GM18498 (cell line): ENCODE measurements around the gene YLPM1.
A peak's percentile ranks its signal among the peaks of the same experiment; 100 is the strongest.
"Not testable (repeated sequence)": the region's sequence is repeated elsewhere in the genome, so short reads cannot be mapped to it uniquely, and the experiment has no call there.

Experiments
- ATAC-seq: cut with Tn5 transposase; IDR thresholded peaks from one replicate; pipeline ENCODE4 v1.9.1; 2021; ENCODE audit warnings: mild to moderate bottlenecking, moderate library complexity; ENCODE audit not compliant: unreplicated experiment

The YLPM1 gene, protein sequence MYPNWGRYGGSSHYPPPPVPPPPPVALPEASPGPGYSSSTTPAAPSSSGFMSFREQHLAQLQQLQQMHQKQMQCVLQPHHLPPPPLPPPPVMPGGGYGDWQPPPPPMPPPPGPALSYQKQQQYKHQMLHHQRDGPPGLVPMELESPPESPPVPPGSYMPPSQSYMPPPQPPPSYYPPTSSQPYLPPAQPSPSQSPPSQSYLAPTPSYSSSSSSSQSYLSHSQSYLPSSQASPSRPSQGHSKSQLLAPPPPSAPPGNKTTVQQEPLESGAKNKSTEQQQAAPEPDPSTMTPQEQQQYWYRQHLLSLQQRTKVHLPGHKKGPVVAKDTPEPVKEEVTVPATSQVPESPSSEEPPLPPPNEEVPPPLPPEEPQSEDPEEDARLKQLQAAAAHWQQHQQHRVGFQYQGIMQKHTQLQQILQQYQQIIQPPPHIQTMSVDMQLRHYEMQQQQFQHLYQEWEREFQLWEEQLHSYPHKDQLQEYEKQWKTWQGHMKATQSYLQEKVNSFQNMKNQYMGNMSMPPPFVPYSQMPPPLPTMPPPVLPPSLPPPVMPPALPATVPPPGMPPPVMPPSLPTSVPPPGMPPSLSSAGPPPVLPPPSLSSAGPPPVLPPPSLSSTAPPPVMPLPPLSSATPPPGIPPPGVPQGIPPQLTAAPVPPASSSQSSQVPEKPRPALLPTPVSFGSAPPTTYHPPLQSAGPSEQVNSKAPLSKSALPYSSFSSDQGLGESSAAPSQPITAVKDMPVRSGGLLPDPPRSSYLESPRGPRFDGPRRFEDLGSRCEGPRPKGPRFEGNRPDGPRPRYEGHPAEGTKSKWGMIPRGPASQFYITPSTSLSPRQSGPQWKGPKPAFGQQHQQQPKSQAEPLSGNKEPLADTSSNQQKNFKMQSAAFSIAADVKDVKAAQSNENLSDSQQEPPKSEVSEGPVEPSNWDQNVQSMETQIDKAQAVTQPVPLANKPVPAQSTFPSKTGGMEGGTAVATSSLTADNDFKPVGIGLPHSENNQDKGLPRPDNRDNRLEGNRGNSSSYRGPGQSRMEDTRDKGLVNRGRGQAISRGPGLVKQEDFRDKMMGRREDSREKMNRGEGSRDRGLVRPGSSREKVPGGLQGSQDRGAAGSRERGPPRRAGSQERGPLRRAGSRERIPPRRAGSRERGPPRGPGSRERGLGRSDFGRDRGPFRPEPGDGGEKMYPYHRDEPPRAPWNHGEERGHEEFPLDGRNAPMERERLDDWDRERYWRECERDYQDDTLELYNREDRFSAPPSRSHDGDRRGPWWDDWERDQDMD (N-terminal part only)

DNA sequence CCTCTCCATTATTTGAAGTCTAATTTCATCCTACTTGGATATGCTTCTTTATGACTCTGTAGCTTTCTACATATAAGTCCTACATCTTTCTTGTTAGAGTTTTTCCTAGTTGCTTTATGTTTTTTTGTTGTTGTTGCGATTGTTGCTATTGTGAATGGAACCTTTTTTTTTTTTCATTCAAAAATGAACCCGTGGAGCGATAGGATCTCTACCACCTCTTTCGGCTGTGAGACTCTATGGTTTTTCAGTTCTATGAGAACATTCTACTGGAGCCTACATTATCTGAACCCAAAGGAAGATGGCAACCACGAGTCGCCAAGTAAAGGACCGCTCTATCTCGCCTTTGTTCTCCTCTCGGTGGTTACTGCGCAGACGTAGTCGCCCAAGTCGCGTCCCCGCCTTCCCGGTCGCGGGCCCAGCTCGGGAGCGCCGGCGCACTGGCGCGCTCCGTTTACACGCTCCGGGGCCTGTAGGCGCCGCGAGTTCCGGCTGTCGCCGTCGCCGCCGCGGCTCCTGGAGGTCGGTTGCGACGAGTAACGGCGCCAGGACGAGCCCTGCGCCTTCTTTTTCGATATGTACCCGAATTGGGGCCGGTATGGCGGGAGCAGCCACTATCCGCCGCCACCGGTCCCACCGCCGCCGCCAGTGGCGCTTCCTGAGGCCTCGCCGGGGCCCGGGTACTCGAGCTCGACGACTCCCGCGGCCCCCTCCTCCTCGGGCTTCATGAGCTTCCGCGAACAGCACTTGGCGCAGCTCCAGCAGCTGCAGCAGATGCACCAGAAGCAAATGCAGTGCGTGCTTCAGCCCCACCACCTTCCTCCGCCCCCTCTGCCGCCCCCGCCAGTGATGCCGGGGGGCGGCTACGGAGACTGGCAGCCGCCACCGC is at the start of gene YLPM1:
Gene YLPM1 (plus strand): TSS at position 400 of the 886 bp plus-strand sequence. CDS start 174 bp downstream, at position 574.
- peak; percentile 93 for ATAC-seq

DNA sequence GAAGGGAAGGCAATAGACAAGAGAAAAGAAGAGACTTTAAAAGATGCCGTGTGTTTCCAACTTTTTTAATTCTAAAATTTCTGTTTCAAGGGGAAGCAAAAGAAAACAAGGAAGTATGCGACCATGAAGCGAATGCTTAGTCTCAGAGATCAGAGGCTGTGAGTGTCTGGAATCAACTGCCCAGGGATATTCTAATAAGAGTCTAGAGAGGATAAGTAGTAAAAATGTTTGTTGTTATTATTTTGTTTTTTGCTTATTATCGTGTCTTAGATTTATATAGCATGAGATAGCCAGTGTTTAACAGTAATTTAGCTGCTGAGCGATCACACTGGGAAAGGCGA is 49.8 kb upstream of the YLPM1 start:
- no peak for ATAC-seq

DNA sequence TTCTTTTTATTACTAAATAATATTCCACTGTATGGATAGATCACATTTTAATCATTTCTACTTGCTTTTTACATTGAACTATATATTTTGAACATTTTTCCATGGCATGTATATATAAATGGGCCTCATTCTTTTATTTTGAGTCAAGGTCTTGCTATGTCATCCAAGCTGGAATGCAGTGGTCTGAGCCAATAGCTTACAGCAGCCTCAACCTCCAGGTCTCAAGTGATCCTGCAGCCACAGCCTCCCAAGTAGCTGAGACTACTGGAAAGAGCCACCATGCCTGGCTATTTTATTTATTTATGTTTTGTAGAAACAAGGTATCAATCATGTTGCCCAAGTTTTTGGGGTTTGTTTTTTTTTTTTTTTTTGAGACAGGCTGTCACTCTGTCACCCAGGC is 42.6 kb upstream of the YLPM1 start:
- ATAC-seq, result no peak

DNA sequence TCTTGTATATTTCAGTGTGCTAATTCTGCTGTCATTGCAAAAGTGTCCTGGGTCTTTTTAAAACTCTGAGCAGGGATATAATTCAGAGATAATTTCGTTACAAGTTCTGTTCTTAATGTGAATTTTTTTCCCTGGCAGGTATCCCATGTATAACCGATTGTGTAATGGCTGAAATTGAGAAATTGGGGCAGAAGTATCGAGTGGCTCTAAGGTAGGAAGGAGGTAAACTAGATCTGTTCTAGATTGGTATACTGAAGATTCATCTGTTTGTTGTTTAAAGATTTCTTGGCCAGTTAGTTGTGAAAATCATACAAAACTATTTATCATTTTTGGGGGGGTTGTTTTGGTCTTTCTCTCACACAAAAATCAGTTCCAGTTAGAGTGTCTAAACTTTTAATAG is 40.0 kb upstream of the YLPM1 start:
- no peak for ATAC-seq

DNA sequence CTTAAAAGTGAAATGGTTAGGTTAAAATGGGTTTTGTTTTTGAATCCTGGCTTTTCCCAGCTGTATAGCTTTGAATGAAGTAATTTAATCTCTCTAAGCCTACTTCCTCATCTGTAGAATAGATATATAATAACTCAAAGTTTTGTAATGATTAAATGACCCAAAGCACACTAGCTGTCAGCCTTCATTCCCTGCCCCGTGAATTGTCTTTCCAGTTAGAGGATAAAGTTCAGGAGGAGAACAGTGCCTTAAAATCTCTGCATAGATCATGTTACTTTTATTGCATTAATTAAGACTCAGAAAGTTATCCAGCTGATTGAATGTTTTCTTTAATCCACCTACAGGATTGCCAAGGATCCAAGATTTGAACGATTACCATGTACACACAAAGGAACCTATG is 30.7 kb upstream of the YLPM1 start:
- ATAC-seq, result no peak

DNA sequence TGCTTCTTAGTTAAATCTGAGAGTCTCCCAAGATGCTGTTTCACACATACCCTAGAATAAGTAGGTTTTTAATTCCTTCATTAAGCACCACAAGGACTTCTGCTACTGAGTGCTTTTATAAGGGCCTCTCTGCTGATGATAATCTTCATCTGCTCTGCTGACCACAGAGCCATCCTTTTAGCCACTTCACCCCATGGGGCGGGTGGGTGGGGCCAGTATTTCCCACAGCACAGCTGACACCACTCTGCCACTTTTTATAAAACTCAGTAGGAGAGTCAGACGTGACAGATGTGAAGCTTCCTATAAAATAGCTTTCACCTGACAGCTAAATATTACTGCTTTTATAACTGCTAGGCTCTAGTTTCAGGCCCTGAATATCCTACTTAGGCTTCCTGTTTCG is 29.9 kb upstream of the YLPM1 start:
- no peak for ATAC-seq

DNA sequence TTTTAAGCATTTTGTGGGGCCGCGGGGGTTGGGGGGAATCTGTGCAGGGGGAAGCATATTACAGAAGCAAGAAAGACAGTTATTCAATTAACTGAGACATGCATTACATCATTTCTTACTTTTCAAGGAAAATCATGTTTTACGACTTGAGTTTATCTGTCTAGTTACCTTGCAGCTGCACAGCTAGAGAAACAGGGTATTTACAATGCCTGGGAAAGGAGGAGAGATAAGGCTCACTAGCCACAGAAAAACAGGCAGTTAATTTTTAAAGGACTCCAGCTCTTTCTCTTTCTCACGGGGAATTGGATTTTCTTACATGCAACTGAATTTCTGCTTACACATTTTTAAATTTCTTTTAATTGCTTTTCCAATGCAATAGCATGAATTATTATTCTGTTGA is 28.0 kb upstream of the YLPM1 start:
- no peak for ATAC-seq

DNA sequence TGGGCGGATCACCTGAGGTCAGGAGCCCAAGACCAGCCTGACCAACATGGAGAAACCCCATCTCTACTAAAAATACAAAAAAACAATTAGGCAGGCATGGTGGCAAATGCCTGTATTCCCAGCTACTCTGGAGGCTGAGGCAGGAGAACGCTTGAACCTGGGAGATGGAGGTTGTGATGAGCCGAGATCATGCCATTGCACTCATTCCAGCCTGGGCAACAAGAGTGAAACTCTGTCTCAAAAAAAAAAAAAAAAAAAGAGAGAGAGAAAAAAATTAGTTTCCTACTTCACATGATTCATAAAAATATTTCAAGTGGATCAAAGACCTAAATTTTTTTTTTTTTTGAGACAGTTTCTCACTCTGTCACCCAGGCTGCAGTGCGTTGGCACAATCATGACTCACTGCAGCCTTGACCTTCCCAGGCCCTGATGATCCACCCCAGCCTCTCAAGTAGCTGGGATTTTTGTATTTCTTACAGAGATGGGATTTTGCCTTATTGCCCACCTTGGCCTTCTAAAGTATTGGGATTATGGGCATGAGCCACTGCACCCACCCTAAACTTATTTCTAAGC is 25.3 kb upstream of the YLPM1 start:
- ATAC-seq, result no peak

DNA sequence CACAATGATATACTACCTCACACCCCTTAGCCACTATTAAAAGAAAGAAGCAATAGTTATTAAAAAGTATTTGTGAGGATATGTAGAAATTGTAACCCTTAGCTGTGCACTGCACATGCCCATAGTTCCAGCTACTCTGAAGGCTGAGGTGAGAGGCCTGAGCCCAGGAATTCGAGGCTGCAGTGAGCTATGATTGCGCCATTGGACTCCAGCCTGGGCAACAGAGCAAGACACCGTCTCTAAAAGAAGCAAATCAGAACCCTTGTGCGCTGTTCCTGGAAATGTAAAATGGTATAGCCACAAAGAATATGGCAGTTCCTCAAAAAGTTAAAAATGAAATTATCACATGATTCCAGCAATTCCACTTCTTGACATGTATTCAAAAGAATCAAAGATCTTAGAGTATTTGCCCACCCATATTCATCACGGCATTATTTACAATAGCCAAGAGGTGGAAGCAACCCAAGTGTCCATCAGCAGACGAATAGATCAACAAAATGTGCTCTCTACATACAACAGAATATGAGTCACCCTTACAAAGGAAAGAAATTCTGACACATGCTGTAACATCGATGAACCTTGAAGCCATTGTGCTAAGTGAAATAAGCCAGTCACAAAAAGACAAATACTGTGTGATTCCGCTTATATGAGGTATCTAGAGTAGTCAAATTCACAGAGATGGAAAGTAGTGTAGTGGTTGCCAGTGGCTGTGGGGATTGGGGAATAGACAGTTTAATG is 23.7 kb upstream of the YLPM1 start:
- no peak for ATAC-seq

DNA sequence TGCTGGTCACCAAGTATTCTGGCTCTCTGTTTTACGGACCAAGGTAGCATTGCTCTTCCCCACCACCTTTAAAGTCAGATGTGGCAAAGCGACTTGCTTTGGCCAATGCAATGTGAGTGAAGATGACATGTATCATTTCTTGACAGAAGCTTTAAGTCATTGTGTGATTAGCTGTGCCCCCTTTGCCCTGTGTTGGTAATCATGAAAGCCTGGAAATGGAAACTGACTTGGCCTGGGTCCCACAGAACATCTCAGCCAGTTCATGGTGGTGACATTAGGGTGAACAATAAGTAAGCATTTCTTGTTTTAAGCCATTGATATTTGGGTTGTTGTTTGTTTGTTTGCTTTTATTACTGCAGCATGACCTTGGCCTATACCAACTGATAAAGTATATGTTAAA is 15.9 kb upstream of the YLPM1 start:
- no peak for ATAC-seq

DNA sequence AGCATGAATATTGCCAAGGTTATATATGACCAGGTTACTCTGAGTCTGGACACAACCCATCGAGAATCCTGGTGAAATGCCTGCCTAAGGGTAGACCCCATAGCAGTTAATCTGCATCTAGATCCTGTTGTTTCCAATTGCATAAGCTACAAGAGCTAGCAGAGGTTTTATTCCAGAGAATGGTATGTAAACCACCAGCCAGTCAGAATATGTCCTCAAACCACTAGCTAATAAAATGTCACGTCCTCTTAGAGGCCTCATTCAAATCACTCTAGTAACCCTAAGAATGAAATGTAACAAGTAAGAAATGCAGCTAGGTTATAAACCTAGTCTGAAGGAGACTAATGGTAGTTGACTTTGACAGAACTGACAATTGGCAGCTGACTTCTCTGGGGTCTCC is 9.0 kb upstream of the YLPM1 start:
- no peak for ATAC-seq

DNA sequence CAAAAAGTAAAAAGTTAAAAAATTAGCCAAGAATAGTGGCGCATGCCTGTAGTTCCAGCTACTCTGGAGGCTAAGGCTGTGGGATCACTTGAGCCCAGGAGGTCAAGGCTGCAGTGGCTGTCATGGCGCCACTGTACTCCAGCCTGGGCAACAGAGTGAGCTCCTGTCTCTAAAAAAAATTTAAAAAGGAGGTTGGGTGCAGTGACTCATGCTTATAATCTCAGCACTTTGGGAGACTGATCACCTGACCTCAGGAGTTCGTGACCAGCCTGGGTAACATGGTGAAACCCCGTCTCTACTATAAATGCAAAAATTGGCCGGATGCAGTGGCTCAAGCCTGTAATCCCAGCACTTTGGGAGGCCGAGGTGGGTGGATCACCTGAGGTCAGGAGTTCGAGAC is 8.2 kb upstream of the YLPM1 start:
- no peak for ATAC-seq

DNA sequence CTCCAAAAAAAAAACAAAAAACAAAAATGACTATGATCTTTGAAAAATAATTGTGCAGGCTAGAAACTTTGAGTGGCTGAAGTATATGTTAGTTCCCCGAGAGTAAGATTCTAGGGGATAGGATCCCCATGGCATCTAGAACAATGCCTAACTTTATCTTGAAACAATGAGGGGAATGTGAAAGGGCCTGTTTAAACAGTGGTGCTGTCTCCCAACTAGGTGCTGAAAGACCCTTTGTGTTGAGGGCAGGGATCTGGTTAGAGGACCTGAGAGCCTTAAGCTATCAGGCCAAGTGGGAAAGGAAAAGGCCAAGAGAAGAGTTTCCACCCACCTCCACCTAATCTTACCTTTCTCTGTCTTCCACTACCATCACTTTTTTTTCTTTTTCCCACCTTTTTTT is 6.8 kb upstream of the YLPM1 start:
- no peak for ATAC-seq

DNA sequence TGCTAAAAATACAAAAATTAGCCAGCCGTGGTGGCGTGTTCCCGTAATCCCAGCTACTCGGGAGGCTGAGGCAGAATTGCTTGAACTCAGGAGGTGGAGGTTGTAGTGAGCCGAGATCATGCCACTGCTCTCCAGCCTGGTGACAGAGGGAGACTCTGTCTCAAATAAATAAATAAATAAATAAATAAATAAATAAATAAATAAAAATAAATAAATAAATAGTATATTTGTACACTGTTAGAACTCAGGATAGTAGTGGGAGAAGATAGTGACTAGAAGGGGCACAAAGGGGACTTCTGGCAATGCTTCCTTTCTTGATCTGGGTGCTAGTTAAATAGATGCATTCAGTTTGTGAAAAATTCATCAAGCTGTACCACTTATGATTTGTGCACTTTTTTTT is 4.6 kb upstream of the YLPM1 start:
- ATAC-seq, result not testable (repeated sequence)

DNA sequence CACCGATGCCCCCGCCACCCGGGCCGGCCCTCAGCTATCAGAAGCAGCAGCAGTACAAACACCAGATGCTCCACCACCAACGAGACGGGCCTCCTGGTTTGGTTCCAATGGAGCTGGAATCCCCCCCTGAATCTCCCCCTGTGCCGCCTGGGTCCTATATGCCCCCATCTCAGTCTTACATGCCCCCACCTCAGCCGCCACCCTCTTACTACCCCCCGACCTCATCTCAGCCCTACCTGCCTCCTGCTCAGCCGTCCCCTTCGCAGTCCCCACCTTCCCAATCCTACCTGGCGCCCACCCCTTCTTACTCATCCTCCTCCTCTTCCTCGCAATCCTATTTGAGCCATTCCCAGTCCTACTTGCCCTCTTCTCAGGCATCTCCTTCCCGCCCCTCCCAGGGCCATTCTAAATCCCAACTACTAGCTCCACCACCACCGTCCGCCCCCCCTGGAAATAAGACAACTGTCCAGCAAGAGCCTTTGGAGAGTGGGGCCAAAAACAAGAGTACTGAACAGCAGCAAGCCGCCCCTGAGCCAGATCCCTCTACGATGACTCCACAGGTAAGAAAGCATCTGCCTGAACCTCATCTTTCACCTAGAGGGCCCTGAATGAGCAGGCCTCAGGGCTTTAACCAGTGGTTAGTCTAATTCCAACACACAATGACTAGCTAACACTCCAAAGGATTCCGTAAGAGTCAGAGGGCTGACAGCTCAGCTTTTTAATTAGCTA is 851 bp downstream of the YLPM1 start:
- no peak for ATAC-seq

DNA sequence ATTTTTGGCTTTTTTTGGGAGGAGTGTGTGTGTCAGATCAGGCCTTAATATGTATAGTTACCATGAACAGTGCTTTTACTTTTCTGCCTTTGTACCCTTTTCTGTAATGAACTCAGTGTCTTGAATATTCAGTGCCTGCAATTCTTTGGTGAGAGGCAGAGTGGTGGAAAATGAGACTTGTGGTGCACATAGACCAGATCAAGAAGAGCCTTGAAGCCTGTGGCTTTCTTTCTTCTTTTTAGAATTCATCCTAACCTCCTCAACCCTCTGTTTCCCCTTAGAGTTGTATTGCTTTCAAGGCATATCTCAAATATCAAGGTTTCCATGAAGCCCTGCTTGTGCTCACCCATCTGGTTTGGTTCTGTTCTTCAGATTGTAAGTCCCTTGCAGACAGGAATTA is 2.6 kb downstream of the YLPM1 start:
- ATAC-seq, result no peak

DNA sequence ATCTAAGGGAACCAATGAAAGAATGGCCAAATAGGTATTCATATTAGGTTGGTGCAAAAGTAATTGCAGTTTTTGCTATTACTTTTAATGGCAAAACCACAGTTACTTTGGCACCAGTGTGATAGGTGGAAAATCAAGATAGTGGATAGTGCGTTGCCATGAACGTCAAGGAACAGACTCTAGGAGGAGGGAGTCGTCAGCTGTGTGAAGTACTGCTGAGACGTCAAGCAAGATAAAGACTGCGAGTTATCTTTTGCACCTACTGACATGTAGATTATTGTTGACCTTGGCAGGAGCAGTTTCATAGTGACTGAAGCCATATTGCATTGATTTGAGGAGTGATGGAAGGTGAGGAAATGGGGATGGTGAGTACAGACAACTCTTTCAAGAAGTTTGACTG is 8.3 kb downstream of the YLPM1 start:
- no peak for ATAC-seq

DNA sequence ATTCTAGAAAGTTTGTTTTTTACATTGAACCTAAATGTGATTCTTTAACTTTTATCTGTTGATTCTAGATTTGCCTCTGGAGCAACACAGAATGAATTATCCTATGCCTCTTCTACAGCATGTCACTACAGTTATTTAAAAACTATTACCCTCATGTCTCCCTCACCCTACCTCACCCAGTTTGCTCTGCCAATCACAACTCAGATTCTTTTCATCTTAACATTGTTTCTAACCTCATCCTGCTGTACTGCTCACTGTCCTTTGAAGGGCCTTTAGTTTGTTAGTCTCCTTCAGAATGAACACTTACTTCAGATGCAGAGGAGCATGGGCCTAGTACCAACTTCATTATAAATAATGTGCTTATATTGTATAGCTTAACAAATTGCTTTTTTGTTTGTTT is 21.5 kb downstream of the YLPM1 start:
- ATAC-seq, result no peak
